ENCODE results near the gene PRKCA.
A peak's percentile ranks its signal among the peaks of the same experiment; 100 is the strongest.
"Not testable (repeated sequence)": the region's sequence is repeated elsewhere in the genome, so short reads cannot be mapped to it uniquely, and the experiment has no call there.

PRKCA gene

DNA sequence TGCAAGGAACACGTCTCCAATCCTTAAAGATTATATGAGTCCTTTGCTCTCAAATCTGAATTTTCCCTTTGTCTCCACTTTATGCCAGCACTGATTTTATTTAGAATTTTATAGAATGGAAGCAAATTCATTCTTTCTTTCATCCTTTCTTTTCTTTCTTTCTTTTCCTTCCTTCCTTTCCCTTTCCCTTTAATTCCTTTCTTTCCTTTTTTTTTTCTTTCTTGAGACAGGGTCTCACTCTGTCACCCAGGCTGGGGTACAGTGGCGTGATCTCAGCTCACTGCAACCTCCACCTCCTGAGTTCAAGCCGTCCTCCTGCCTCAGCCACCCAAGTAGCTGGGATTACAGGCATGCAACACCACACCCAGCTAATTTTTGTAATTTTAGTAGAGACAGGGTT, 187.2 kb downstream of the PRKCA start:
- DNase-seq (ENCODE audit: low read depth) = not testable (repeated sequence)

DNA sequence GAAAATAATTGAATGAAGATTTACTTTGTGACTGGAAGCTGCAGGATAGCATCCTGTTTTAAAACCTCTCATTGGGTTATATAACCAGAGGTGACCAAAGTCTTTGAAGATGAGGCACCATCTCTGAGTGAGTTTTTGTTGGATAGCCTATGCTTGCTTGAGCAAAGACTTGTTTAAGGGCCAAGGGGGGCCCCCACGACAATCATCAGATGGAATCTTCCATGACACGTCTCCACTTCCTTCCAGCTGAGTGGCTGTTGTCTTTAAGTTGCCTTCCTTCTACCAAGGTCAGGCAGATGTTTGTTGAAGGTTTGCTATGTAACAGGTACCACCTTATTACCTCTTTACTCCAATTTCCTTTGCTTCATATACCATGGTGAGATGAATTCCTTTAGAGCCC, 188.8 kb downstream of the PRKCA start:
- DNase-seq (ENCODE audit: low read depth) = no peak

- DNase-seq (ENCODE audit: low read depth) = no peak
These were observed 189.3 kb downstream of the PRKCA start for GRCh38 chr17:66491665-66492064.

DNA sequence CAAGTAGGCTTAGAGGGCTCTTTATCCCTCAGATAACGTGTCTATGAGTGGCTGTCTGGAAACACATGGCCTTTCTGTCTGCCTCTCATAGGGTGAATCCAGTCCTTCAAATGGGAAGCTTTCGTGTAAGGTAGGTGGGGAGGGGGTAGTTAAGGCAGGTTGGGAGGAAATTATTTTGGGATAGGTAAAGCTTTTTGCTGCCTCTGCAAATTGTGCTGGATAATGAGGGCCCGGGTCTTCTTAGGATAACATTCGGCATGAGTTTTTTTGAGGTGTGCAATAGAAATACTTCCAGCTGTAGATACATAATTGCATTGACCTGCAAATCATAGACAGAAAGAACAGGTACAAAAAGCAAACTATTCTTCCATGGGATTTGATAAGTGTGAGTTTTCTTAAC, 189.7 kb downstream of the PRKCA start:
- no peak for DNase-seq (ENCODE audit: low read depth)

DNA sequence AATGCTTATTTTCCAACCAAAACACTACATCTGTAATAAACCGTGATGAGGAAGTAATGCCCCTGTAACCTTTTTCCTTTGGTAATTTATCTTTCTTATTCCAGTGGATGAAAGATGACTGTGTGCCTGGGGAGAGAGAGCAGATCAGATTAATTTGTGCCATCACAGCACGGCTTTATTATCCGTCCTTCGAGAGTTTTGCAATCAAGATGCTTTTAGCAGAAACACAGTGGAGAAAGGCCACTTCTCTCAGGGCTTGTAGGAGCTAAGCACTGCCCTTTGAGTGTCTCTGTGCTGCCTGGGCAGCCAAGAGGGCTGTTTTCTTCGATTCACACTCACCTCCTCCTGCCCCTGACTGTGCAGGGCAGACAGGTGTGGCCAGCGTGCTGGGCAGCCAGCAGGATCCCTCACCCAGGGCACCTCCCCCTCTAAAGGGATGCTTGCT, 190.2 kb downstream of the PRKCA start:
- DNase-seq (ENCODE audit: low read depth) = no peak

GRCh38 chr17:66493283-66494019, 191.0 kb downstream of the PRKCA start:
- peak; percentile 59 for DNase-seq (ENCODE audit: low read depth)

DNA sequence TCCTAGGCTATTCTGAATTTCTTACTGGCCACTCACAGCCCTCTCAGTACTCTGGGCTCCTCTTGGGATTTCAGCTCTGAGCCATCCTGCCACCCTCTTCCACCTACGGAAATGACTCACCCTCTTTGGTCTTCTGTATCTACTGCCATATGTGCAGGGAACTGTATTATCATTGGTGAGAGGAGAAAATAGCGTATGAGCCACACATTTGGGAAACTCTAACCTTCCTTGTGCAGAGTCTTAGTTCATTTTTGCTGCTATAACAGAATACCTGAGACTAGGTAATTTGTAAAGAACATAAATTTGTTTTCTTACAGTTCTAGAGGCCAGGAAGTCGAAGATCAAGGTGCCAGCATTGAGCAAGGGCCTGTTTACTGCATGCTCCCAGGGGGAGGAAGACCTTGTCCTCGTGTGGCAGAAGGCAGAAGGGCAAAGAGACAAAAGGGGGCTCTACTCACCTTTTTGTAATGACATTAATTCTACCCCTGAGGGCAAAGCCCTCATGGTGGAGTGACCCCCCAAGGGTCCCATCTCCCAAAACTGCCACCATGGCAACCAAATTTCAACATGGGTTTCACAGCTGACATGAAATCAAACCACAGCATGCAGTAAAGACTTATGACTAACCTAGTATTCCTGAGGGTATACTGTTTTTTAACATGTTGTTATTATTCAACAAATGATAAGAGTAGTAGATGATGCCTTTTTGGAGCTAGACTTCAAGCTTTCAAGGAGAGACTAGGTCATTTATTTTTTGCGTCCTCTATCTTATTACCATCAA, 191.8 kb downstream of the PRKCA start:
- DNase-seq (ENCODE audit: low read depth) = peak; percentile 83

DNA sequence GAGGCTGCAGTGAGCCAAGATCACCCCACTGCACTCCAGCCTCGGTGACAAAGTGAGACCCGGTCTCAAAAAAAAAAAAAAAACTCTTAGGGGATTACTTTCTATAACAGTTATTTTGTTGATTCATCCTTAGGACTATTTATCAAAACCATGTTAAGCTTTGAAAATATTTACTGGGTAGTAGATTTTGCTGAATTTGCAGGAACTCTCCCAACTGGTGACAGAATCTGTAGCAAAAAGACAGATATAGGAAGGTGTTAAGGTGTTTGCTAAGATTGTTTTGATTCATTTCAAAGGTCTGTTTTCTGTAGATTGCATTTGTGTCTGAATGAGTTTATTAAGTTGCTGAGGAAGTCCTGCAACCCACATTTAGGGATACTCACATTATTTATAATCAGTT, 192.6 kb downstream of the PRKCA start:
- DNase-seq (ENCODE audit: low read depth) = no peak

DNA sequence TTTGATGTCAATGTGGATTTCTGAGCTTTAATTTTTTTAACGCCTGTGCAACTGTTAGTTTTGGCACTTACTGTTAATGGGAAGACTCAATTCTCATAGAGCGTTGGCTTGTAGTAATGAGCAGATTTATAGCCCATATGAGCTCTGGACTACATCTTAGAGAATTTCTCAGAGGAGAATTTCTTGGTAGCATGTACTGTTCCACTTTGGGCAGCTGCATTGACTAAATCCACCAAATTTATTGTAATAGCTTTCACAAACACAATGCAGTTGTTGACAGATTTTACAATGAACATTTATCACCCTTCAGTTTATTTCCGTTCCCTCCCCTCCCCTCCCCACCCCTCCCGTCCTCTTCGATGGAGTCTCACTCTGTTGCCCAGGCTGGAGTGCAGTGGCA, 193.9 kb downstream of the PRKCA start:
- no peak for DNase-seq (ENCODE audit: low read depth)

DNA sequence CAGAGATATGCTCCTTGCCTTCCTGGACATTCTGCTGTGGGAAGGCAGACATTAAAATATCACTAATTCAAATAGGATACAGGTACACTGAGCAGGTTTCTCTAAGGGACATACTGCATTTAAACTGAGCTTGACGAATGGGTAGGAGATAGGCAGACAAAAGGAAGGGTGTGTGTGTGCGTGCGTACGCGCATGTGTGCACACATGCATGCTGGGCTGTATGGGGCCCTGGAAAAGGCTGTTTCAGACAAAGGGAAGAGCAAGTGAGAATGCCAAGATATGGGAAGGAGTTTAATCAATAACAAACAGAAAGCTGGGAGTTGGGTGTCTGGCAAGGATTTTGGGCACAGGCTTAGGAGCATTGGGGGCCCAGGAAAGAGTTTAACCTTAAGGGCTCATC, 196.2 kb downstream of the PRKCA start:
- no peak for DNase-seq (ENCODE audit: low read depth)

DNA sequence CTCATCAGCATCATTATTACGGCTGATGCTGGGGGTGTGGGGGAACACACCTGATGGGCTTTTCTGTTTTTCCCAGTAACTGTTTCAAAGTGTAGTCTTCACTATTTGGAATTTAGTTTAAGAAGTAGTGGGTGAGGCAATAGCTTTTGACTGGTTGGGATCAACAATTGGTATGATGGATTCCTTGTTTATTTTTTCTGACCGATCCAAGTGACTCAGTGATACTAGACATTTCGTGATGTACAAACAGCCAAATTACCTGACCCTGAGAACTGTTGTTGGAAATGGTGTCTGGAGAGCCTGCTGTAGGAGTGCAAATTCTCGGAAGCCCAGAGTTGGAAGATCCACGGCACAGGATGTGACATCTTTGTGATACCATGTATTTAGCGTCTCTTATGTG, 204.2 kb downstream of the PRKCA start:
- DNase-seq (ENCODE audit: low read depth) = no peak

GRCh38 chr17:66507103-66507923, 204.9 kb downstream of the PRKCA start:
- DNase-seq (ENCODE audit: low read depth) = peak; percentile 33

DNA sequence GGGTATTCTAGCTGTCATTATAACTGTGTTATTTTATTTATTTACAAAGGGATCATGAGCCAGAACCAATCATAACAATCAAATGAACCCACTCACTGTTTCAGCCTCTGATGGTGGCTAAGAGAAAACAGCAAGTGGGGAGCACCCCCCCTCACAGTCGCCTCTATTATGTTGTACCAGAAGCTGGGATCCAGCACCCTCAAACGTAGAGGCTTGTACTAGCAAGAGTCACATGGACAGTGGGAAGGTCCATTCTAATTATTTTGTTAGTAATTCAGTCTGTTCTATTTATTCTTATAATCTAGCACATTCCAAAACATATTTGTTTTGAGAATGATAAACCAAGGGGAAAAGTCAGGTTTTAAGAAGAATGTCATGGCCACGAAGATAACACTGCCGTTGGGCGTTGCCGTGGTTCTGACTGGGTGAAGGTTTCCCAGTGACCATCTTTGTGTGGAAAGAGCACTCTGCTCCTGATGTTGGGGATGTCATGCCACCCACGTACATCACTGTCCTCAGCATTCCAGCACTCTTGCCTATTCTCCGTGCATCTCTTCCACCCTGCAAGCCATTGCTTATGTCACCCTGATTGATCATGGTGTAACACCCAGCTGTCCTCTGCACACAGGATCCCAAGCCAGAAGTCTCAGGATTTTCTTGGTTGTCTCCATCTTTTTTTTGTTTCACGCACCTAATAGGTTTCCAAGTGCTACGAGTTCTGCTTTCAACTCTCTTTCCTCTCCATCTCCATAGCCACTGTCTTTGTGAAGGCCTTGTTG, 205.8 kb downstream of the PRKCA start:
- no peak for DNase-seq (ENCODE audit: low read depth)

GRCh38 chr17:66508896-66509844, 206.8 kb downstream of the PRKCA start:
- peak; percentile 74 for DNase-seq (ENCODE audit: low read depth)

DNA sequence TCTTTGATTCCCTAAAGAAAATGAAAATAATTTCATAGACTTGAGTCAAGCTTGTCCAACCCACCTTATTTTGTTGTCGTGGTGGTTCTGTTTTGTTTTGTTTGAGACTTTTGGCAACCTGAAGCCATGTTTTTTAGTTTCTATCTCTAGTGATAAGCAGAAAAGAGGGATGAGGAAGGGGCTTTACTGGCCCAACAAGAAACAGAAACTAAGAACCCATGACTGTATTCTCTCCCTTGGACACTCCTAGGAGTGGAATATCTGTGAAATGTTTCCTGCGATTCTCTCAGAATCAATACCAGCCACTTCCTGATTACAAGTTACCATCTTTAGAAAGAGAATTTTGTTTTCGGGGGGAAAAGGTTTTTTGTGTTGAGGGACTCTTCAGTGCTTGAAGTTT, 207.5 kb downstream of the PRKCA start:
- no peak for DNase-seq (ENCODE audit: low read depth)

GRCh38 chr17:66511135-66511534, 208.7 kb downstream of the PRKCA start:
- DNase-seq (ENCODE audit: low read depth) = no peak

- no peak for DNase-seq (ENCODE audit: low read depth)
These were observed 211.9 kb downstream of the PRKCA start for GRCh38 chr17:66514227-66514806.

- DNase-seq (ENCODE audit: low read depth) = no peak
These were observed 213.6 kb downstream of the PRKCA start for GRCh38 chr17:66515974-66516373.

- DNase-seq (ENCODE audit: low read depth) = no peak
These were observed 215.1 kb downstream of the PRKCA start for GRCh38 chr17:66517336-66518009.

DNA sequence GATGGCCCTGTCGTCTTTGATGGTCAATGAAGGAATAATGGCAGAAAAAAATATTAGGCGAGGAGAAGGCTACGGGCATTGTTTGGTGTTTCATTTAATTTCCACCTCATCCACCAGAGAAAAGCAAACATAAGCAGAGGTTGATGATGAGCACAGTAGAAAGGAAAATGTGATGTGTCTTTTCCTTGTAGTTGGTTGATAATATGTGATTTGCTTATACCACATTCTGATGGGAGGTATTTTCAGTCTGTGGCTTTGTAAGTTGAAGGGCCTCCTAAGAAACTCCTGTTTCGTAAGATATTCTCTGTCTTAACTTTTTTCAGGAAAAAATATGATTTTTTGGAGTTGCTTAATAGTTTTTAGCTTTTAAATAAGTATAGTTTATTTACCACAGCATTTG, 215.7 kb downstream of the PRKCA start:
- no peak for DNase-seq (ENCODE audit: low read depth)

Measured in GM04504 (cell line).